KBM-7 (cell line): Measurements from ENCODE around the gene ZNF74.
"Not testable (repeated sequence)": the region's sequence is repeated elsewhere in the genome, so short reads cannot be mapped to it uniquely, and the experiment has no call there.

Experiments used
- DNase-seq: peaks from one replicate; pipeline ENCODE4 v3.0.0-alpha.2; 2015
- in situ Hi-C: fragments of 300-500 bp; cut with MboI; formaldehyde crosslinking; loops from 2 replicates; pipeline ENCODE4 v1.14.3; 2020; ENCODE audit warnings: low sequenced_read_pairs, low pct_unique_long_range_greater_than_20kb, mixed read lengths

ZNF74 gene

DNA sequence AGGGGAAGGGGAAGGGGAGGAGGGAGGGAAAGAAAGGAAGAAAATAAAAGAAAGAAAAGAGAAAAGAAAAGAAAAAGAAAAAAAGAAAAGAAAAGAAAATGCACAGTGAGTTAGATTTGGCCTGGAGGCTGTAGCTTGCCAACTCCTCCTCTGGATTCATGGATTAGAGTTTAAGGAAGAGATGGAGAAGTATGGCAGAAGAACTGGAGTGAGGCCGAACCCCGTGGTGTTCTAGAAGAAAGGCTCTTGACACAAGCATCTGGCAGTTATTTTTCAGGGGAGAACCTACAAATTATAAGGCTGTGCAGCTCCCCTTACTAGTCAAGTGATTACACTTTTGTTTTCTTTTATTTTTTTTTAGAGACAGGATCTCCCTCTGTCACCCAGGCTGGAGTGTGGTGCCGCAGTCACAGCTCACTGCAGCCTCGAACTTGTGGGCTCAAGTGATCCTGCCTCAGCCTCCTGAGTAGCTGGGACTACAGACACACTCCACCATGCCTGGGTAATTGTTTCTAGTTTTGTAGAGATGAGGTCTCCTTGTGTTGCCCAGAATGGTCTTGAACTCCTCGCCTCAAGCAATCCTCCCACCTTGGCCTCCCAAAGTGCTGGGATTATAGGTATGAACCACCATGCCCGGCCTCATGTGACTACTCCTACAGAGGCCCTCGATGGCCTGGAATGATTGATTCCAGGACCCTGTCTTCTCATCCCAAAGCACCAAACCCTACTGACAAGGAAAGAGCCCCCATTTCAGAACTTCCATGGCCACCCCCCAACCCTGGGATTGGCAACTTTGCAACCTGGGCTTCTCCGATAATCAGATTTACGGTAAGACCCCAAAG lies 19.5 kb downstream of the ZNF74 start:
- no peak for DNase-seq
- in situ Hi-C loops = loop anchor here (25.0 kb wide), 1 partner anchor 349 kb away; the partner anchor contains the start of gene SERPIND1

DNA sequence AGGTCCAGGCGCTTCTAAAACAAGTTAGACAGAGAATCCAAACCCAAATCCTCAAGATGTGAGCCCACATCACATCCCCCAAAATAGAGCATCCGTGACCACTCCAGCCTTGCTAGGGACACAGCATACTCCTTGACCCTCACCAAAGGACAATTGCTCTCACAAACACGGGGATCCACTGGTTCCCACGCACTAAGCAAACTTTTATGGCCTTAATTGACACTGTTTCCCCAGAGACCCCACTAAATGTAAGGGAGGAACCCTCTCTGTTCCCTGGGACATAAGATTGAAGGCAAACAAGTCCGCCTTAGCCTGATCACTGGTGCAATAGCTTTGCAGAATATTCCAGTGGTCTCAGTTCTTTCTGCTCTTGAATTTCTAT lies 20.1 kb downstream of the ZNF74 start:
- no peak for DNase-seq
- in situ Hi-C loops = loop anchor here (25.0 kb wide), 1 partner anchor 348 kb away; the partner anchor contains the start of gene SERPIND1

DNA sequence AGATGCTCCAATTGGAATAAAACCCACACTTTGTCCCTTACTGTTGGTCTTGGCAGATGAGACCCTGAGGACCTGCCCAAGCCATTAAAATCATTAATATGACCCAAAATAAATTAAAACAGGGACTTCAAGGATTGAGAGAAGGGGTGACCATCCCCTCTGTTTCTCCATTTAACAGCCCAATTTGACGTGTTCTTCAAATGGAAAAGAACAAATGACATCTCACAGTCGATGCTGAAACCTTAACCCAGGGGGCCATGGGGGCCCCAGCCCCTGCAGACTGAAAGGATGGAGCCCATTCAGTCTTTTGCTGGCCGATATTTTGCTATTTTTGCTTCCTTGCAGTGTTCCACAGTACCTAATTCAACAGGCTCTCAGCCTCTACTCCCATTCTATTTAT lies 20.5 kb downstream of the ZNF74 start:
- in situ Hi-C loops = loop anchor here (25.0 kb wide), 1 partner anchor 348 kb away; the partner anchor contains the start of gene SERPIND1

DNA sequence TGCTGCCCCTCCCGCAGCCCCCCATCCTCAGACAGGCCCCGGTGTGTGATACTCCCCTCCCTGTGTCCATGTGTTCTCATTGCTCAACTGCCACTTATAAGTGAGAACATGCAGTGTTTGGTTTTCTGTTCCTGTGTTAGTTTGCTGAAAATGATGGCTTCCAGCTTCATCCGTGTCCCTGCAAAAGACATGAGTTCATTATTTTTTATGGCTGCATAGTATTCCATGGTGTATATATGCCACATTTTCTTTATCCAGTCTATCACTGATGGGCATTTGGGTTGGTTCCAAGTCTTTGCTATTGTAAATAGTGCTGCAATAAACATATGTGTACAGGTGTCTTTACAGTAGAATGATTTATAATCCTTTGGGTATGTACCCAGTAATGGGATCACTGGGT lies 21.3 kb downstream of the ZNF74 start:
- DNase-seq = not testable (repeated sequence)
- in situ Hi-C loops = loop anchor here (25.0 kb wide), 1 partner anchor 347 kb away; the partner anchor contains the start of gene SERPIND1

More for the DNA sequence above, 20.5 kb downstream of the ZNF74 start:
- DNase-seq = no peak

DNA sequence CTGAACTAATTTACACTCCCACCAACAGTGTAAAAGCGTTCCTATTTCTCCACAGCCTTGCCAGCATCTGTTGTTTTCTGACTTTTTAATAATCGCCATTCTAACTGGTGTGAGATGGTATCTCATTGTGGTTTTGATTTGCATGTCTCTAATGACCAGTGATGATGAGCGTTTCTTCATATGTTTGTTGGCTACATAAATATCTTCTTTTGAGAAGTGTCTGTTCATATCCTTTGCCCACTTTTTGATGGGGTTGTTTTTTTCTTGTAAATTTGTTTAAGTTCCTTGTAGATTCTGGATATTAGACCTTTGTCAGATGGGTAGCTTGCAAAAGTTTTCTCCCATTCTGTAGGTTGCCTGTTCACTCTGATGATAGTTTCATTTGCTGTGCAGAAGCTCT lies 21.7 kb downstream of the ZNF74 start:
- DNase-seq = not testable (repeated sequence)
- in situ Hi-C loops = loop anchor here (25.0 kb wide), 1 partner anchor 347 kb away; the partner anchor contains the start of gene SERPIND1

DNA sequence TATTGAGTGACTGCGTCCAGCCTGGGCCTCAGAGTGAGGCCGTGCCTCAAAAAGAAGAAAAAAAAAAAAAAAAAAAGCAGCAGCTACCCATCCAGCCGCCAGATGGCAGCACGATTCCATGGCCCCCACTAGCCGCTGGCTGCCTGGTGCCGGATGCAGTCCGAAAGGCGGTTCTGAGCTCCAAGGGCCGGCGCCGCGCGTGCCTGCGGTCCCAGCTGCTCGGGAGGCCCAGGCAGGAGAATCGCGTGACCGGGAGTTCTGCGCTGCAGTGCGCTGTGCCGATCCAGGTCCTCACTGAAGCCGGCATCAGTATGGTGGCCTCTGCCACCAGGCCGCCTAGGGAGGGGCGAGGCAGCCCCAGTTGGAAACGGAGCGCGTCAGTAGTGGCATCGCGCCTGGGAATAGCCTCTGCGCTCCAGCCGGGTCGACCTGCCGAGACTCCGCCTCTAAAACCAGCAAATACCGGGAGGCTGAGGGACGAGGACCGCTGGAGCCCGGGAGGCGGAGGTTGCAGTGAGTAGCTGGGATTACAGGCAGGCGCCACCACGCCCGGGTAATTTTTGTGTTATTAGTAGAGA lies 24.3 kb downstream of the ZNF74 start:
- in situ Hi-C loops = loop anchor here (25.0 kb wide), 1 partner anchor 344 kb away; the partner anchor contains the start of gene SERPIND1
- DNase-seq = peak; percentile 83

DNA sequence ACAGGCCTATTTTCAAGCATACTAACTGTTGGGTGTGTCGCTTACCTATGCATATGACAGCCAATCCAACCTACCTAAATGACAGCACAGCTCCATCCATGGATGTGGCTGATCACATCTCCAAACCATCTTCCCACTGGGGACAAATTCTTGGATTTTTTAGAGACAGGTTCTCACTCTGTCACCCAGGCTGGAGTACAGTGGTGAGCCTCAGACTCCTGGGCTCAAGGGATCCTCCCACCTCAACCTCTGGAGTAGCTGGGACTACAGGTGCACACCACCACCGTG lies 25.7 kb downstream of the ZNF74 start:
- in situ Hi-C loops = loop anchor here (25.0 kb wide), 1 partner anchor 343 kb away; the partner anchor contains the start of gene SERPIND1
- DNase-seq = no peak

DNA sequence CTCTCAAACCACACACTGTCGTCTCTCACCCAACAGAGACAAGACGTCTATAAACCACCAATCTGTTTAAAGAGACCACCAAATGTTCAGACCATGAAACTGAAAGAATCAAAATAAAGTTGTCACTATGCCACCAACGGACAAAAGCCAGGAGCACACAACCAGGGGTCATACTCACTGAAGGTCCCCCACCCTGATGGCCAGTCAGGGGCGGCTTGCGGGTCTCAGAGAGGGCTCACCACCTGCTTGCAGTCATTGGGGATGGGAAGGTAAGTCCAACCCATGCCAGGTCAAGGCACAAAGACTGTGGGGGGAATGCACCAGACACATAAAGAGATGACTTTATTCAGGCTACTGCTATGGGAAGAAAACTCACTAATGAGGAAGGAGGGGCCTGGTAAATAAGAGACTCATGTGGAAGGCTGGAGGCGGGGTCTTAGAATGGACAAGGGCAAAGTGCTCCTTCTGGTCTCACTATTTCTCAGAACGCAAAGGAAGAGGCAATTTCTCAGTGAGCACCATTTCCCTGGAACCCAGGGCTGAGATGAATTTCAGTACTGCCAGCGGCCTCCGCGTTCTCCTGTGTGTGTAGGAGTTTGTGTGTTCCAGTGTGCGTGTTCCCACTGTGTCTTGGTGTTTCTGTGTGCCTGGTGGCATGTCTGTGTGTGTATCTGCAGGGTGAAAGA lies 26.3 kb downstream of the ZNF74 start:
- no peak for DNase-seq
- in situ Hi-C loops = loop anchor here (25.0 kb wide), 1 partner anchor 342 kb away; the partner anchor contains the start of gene SERPIND1

DNA sequence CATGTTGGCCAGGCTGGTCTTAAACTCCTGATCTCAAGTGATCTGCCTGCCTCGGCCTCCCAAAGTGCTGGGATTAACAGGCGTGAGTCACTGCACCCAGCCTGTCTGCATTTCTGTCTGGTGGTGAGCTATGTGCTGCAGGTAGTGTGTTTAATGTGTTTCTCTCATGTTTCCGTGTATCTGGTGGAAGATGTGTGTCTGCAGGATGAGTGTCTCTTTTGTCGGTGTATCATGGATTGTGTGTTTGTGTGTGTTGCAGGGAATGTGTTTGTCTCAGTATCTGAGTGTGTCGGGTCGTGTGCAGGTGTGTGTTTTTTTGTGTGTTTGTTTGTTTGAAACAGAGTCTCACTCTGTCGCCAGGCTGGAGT lies 27.5 kb downstream of the ZNF74 start:
- no peak for DNase-seq
- in situ Hi-C loops = loop anchor here (25.0 kb wide), 1 partner anchor 341 kb away; the partner anchor contains the start of gene SERPIND1

DNA sequence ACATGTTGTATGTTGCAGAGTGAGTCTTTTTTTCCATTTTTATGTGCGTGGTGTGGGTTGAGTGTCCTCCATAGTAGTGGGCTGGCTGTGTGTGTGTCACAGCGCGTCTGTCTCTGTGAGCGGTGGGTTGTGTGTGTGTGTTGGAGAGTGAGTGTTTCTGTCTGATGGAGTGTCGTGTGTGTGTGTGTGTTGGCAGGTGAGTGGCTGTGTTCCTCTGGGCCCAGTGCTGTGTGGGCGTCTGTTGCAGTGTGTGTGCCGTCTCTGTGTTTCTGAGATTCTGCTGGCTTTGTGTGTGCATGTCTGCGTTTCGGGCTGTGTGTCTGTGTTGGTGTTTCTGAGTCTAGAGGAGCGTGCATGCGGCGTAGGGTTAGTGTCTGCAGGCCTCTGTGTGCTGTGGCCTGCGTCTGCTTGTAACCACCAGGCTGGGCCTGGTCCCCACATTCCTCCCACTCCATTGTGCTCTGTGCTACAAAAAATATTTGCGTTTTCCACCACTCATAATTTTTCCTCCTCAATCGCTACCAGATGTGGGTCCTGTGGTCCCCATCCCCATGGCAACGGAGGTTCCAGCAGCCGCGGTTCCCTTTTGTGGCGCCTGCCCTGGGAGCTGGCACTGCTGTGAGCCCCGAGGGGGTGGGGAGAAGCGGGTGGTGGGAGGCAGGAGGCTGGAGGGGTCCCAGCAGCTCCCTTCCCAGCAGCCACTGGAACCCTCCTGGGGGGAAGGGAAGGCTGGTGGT lies 28.5 kb downstream of the ZNF74 start:
- in situ Hi-C loops = loop anchor here (25.0 kb wide), 1 partner anchor 340 kb away; the partner anchor contains the start of gene SERPIND1
- DNase-seq = peak; percentile 56

DNA sequence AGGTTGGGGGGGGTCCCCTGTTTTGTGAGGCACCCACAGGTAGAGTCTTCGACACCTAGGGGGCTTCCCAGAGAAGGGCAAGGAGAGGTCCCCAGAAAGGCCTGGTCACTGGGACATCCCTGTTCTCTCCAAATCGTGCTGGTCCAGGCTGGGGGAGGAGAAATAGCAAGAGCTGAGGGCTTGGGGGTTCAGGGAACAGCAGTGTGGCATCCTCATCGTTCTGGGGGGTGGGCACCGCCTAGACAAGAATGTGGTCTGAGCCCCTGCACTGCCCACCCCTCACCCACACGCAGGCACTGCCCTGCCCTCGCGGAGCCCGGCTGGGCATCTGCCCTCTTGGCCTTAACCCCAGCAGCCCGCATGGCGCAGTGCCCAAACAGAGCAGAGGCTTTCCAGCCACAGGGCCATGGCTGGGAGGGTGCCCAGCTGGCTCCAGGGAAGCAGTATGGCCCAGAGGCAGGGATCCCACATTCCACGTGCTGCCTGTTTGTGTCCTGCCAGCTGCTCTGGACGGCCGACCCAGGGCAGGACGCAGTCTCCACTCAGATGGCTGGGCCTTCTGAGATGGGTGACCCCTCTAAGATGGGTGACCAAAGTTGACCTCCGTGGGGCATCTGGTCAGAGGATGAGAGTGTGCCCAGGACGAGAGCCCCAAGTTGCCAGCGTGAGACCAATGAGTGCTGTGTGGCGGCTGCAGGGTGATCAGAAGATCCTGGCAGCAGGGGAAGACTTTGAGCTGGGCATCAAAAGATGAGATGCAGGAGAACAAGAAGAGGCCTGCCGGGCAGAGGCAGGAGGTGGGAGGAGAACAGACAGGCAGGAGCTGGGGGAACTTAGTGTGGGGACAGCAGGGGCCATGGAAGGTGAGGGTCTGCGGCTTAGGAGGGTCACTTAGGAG lies 29.3 kb downstream of the ZNF74 start:
- no peak for DNase-seq

DNA sequence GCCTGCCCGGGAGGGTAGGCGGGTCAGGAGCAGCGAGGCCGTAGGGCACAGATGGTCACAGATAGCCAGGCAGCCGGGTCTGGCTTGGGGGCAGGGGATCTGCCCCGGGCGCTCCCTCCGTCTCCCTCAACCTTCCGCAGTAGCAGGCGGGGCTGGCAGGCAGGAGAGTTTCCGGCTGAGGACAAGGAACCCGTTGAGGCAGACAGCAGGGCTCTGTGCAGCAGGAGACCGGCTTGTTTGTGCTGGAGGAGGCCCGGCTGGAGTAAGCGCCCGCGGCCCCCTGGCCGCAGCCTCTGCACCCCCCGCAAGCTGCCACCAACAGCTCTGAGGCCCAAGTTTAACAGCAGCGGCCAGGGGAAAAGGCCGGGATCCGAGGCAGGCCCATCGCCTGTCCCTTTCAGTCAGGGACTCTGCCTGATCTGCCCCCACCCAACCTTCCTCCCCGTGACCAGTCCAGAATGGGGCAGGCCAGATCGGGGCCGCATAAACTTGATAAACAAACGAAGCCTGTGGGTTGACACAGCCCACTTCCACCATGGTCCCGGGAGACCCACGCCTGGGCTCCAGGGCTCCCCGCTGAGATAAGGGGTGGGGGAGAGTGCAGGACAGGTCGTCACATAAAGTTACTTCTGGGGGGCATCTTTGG lies 30.1 kb downstream of the ZNF74 start:
- DNase-seq = no peak
- in situ Hi-C loops = loop anchor here (25.0 kb wide), 1 partner anchor 338 kb away; the partner anchor contains the start of gene SERPIND1

More for the DNA sequence above, 29.3 kb downstream of the ZNF74 start:
- in situ Hi-C loops = loop anchor here (25.0 kb wide), 1 partner anchor 339 kb away; the partner anchor contains the start of gene SERPIND1

DNA sequence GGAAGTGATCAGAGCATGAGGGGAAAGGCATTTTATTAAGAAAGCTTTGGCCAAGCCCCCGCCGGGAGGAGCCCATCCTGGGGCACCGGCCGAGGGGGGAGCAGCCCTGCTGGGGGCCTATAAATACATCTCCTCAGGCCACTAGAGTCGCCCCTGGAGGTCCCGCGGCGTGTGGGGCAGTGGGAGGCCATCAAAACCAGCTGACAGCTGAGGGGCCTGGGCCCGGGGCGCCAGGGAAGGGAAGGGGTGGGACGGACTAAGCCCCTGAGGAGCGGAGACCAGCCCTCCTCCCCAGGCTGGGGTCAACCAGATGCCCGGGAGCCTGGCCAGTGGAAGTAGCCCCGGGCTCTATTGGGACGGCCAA lies 30.6 kb downstream of the ZNF74 start:
- DNase-seq = no peak
- in situ Hi-C loops = loop anchor here (25.0 kb wide), 1 partner anchor 338 kb away; the partner anchor contains the start of gene SERPIND1

DNA sequence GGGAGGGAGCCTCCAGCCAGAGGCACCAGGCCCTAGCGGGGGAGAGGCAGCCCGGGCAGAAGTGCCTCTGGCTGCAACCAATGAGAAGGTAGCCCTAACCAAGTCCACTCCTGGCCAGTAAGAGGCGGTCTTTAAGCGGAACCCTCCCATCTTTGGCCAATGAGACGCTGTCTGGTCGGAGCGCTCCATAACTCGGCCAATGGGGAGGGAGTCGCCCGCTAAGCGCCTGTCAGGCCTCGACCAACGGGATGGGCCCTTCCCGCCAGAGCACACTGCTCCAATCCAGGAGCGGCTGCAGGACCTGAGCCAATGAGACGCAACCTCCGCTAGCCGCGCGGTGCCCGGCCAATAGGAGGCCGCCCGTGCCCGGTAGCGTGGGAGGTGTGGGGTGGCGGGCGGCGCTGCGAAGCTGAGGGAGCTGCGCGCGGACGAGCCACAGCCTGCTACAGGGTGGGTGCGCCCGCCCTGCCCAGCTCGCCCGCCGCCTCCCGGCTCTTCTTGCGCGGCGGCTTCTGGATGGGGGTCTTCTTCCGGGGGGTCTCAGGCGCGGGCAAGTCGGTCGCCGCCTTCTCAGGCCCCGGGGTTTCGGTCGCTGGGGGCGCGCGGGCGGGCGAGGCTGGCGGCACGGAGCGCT lies 31.1 kb downstream of the ZNF74 start:
- in situ Hi-C loops = loop anchor here (25.0 kb wide), 1 partner anchor 337 kb away; the partner anchor contains the start of gene SERPIND1
- no peak for DNase-seq

DNA sequence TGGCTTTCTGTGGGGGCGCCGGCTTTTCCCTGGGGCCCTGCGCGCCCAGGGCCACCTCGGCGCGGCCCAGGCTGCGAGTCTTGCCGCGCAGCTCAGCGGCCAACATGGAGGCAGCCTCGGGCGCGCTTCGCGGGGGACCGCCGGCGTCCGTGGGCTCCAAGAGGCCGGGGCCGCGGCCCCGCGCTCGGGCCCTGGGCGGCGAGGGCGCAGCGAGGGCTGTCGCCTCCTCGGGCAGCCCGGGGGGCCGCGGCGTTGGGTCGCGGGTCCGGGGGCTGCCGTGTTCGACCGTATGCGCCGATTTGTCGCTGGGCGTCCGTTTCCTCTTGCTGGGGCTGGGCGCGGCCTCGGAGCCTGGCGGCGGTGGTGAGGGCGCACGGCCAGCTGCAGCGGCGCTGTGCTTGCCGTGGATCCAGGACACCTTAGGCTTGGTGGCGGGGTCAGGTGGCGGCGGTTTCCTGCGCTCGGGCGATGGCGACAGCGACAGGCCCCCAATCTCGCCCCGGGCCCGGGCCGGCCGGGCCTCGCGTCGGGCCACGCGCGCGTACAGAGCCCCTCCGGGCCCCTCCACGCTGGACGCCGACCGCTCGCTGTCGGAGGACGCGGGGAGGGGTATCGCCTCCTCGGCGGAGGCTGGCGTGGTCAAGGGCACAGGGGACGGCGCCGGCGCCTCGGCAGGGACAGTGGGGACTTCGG lies 31.8 kb downstream of the ZNF74 start:
- in situ Hi-C loops = no loop called here
- no peak for DNase-seq

DNA sequence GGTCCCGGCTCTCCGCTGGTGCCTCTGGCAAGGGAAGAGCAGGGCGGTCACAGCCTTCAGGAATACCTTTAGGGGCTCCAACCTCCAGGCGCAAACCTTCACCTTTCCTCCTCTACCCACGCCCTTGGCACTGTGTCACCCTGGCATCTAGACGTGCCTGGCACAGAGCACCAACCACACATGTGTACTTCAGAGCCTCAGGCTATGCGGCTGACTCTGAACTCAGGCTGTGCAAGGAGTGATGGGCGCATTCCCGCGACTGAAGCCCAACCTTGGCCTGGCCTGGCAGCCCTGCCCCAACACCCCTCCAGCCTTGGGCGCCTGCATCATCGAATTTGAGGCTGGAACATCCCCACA lies 32.3 kb downstream of the ZNF74 start:
- in situ Hi-C loops = no loop called here
- no peak for DNase-seq
